HG02588 (cell line): ENCODE results near the gene TOGARAM2.
"Not testable (repeated sequence)": the region's sequence is repeated elsewhere in the genome, so short reads cannot be mapped to it uniquely, and the experiment has no call there.

Experiments used
- ATAC-seq: cut with Tn5 transposase; IDR thresholded peaks from one replicate; pipeline ENCODE4 v1.9.1; 2021; ENCODE audit warnings: mild to moderate bottlenecking, moderate library complexity; ENCODE audit not compliant: unreplicated experiment

The TOGARAM2 gene

DNA sequence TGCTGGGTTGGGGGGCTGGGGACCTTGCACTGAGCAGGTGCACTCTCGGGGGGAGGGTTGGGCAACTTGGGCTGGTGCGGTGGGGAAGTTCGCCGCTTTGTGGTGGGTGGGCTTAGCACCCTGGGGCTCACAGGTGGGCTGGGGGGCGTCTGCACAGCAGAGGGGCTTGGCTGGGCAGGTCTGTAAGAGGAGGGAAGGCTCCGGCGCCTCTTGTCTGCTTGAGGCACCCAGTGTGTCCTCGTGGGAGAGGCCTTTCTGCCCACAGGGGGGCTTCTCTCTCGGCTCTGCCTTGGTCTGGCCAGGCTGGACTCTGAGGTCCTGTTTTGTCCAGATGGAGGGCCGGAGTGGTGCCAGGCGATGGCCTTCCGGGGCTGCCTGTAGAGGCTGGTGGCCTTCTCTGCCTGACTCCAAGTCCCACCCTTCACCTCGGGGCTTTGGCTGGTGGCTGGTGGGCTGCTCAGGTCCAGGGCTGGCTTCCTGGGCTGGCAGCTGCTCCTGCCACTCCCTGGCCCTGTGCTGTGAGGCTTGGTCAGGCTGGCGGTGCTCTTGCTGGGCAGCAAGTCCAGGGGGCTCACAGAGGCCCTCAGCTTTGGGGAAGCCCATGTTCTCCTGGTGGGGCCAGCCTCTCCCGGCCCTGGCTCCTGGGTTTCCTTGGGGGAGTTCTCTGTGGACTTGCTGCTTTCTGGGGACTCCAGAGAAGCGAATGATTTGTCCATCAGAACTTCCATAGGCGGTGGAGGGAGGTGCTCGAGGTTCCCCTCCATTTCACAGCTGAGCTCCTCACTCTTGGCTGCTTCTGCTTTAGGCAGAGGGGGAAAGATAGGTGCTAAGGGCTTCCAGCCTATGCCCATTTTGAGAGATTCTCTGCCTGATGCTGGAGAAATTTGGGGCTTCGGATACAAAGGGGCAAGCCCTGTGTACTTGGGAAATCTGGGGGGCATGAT is 90.2 kb downstream of the TOGARAM2 start:
- ATAC-seq: no peak

DNA sequence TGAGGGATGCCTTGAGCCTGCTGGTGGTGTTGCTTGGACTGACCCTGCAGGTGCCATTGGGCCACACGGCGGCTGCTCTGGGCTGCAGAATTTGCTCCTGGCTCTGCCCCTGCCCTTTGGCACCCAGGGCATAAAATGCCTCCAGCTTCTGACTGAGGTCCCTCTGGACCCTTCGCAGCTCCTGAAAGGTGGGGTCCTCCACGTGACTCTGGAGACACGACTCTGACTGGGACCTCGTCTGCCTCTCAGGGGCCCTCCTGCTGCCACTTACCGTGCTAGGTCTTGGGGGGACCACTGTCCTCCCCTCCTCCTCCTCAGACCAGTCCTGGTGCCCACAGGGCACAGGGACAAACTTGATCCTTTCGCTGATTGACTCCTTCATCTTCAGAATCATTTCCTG is 91.2 kb downstream of the TOGARAM2 start:
- ATAC-seq: no peak

DNA sequence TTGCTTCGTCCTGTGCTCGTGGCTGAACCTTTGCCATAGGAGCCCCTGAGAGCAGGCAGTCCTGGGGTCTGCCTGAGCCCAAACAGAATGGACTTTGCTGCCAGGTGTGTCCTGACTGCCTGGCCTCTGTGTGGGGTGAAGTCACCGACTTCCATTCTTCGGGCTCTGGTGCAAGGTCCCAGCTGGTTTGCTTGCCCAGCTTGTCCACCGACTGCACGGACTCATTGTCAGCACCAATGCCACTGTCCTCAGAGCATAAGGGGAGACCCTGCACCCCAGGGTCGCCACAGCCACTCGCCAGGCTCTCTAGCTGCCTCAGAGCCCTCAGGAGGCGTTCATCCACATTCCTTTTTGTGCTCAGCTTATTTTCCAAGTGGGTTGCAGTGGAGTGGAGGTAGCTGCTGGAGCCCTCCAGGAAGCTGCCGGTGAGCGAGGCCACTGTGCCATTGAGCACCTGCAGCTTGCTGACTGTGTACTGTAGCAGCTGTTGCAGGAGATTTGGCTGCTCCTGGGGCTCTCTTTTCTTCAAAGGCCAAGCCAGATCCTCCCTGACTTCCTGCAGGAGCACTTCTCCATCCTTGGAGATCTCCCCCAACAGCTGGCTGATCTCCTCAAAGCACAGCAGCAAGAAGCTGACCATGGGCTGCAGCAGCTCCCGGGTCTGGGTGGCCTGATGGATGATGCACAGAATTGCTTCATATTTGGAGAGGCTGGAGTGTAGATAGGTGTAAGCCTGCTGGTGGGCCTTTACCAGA is 92.0 kb downstream of the TOGARAM2 start:
- no peak for ATAC-seq

DNA sequence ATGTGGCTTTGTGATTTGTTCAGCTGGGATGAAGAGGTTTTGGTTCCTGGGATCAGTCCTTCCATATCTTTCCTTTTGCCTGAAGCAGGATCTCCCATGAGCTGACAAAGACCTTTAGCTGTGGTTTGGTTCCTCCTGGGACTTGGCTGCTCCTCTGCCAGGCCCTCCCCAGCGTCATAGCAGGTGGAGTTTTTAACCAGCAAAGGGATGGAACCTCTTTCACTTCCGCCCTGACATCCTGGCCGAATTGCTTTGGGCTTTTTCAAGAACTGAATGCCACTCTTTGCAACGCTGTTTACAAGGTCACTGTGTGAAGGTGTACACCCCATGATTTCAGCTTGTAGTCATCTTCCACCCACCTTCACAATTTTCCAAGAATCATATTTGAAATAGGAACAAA is 92.8 kb downstream of the TOGARAM2 start:
- ATAC-seq: no peak

DNA sequence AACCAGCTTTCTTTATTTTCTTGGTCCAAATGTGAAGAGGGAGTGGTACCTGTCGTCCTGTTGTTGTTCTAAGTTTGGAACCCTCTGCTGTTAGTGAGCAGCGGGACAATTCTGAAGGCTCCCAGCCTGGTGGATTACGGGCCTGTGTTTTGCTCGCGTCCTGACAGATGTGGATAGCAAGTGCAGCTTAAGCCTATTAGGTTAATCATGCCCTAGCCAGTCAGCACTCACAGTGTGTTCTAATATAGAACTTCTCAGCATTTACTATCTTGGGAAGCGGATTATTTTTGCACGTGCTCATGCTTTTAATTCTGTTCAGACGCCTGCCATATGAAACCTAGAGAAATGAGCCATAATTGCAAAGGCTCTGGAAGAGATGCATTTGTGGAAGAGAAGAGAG is 93.3 kb downstream of the TOGARAM2 start, which contains the start of gene PCARE:
Gene PCARE (minus strand): TSS at position 113 of the 400 bp plus-strand sequence. CDS start 262 bp downstream, outside the sequence.
- ATAC-seq: no peak

DNA sequence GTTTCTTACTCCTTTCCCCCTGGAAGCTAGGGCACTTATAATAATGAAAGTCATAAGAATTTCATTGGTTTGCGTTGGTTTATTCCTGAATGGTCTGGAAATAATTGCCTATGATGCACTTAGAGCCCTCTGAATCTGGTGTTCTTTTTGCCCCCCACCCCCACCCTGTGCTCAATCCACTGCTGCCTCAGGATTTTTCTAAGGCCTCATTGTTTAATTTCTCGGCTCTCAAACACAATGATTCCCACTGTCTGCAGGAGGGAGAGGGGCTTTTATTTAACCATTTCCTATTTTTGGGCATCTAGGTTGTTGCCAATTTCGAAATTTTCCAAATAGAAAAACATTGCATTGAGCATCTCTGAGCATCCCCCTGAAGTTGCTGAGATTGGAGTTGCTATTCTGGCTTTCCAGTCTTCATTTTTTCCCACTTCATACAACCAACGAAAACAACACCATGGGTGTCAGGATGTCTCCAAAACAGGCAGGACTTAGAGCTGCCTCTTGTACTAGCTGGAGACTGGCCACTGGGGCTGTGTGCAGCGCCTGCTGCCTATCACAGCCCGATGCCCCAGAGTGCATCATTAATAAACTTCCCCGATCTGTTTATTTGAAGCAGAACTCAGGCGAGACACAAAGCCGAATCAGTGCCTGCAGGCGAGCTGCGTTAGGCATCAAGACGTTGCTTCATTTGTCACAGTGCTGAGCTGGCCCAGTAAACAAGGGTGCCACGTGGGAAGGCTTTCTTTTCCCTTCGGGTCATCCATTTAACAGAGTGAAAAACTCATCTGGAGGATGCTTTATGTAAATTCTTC is 95.0 kb downstream of the TOGARAM2 start:
- ATAC-seq: no peak

GRCh38 chr2:29079887-29080286 is 98.8 kb downstream of the TOGARAM2 start:
- no peak for ATAC-seq

DNA sequence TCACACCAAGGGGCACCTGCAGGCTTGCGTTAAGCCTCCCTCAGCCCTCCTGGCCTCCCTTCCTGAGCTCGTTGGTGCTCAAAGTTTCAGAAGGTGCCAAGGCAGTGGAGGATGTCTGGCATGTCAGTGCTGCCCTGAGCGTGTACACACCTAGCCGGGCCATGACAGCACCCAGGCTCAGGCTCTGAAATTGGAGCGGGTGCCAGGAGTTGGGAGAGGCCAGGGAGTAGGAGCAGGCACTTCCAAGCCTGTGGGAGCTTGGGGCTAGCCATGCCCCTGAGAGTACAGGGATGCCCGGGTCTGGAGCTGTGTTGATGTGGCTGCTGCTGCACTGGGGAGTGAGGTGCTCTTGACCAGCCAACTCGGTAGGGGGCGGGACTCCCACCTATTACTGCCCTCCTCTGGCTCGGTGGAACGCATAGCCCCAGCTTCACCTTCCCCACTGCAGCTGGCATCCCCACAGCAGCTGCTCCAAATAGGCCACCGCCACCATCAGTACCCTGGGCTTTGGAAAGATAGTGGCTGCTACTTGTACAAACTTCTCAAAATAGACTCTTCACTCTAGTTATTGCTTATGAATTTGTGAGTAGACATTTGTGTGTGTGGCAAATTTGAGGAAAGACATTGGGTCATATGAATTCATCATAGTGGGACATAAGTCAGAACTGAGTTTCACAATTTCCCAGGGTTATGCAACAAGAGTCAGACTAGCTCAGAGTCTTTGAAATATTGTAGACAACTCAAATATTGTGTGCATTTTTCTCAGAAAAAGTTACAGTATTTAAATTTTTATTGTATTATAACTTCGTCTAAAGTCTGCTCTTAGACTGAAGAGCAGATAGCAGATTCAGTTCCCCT is 100.0 kb downstream of the TOGARAM2 start:
- no peak for ATAC-seq

DNA sequence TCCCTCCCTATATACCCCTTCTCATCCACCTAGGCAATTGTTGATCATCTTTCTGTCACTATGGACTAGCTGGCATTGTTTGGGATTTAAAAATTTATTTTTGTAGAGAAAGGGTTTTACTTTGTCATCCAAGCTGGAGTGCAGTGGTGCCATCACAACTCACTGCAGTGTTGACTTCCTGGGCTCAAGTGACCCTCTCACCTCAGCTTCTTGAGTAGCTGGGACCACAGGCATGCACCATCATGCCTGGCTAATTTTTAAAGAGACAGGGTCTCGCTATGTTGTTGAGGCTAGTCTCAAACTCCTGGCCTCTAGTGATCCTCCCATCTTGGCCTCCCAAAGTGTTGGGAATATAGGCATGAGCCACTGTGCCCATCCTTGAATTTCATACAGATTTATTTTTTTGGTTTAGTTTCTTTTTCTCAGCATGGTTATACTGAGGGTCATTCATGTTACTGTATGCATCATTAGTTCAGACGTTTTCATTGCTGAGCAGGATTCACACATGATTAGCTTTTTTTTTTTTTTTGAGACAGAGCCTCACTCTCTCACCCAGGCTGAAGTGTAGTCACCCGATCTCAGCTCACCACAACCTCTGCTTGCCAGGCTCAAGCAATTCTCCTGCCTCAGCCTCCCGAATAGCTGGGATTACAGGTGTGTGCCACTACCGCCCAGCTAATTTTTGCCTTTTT is 101.9 kb downstream of the TOGARAM2 start:
- ATAC-seq: no peak

DNA sequence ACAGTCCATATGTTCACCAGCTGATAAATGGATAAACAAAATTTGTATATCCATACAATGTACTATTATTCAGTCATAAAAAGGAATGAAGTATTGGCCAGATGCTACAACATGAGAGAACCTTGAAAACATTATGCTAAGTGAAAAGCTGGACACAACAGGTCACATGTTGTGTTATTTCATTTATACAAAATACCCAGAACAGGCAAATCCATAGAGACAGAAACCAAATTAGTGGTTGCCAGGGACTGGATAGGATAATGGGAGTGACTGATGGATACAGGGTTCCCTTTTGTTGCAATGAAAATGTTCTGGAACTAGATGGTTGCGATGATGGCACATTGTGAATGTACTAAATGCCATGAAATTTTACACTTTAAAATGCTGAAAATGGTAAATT is 103.5 kb downstream of the TOGARAM2 start:
- ATAC-seq: no peak

DNA sequence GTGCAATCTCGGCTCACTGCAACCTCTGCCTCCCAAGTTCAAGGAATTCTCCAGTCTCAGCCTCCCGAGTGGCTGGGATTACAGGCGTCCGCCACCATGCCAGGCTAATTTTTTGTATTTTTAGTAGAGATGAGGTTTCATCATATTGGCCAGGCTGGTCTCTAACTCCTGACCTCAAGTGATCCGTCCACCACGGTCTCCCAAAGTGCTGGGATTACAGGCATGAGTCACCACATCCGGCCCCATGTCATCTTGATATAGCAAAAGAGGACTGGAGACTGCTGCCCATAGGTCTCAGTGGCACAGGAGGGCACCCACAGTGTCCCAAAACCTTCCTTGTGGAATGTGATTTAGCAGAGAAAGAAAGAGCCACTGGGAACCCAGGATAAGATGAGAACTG is 109.2 kb downstream of the TOGARAM2 start:
- ATAC-seq: not testable (repeated sequence)

DNA sequence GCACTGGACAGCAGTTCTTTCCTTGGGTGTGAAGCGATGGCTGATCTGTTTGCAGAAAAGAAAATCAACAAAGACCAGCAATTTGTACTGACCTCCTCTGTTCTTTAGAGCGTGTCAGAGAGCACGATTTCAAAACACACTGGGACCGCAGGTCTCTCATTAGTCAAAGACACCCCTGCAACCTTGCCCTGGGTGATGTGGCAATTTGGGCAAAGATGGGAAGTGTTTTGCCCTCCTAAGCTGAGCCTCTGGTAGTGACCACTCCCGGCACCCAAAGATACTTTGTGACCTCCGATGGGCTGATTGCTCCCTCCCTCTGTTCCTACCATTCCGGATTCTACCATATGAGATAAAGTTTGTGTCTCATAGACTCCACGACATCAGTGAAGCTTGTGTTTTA is 115.9 kb downstream of the TOGARAM2 start:
- no peak for ATAC-seq

GRCh38 chr2:29097569-29097968 is 116.5 kb downstream of the TOGARAM2 start:
- ATAC-seq: no peak

DNA sequence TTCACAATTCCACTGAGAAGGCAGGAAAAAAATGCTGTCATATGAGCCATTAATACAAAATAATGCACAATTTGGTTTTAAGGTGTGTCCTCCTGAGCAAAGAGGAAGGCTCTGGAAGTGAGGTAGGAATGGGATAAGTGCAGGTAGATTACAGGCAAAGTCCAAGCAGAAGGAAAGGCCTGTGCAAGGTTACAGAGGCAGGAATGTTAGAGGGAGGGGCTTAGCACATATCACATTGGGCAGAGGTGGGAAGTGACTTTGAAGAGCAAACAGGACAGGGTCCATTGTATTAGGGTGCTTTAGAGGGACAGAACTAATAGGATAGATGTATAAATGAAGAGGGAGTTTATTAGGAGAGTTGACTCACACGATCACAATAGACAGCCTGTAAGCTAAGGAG is 119.5 kb downstream of the TOGARAM2 start:
- no peak for ATAC-seq
